Hematopoietic multipotent progenitor cell treated with erythropoietin and hydrocortisone succinate and interleukin-3 and kit ligand, for 15 days (in vitro differentiated cells): ENCODE data around the gene PKN3.

Experiments used
- DNase-seq: peaks from one replicate; pipeline ENCODE4 v3.0.0-alpha.2; 2015; ENCODE audit warnings: low spot score

PKN3 gene

GRCh38 chr9:128742401-128742800 is 40.1 kb downstream of the PKN3 start:
- no peak for DNase-seq

- no peak for DNase-seq
Measured at GRCh38 chr9:128743421-128743820, 41.1 kb downstream of the PKN3 start.

GRCh38 chr9:128747241-128747640 is 44.9 kb downstream of the PKN3 start:
- DNase-seq: no peak

GRCh38 chr9:128750926-128751595 is 48.8 kb downstream of the PKN3 start:
- DNase-seq: no peak

GRCh38 chr9:128753627-128754026 is 51.3 kb downstream of the PKN3 start:
- DNase-seq: no peak

- no peak for DNase-seq
Measured at GRCh38 chr9:128757602-128758001, 55.3 kb downstream of the PKN3 start.

GRCh38 chr9:128762671-128763449 is 60.6 kb downstream of the PKN3 start:
- DNase-seq: no peak

GRCh38 chr9:128764361-128764760 is 62.1 kb downstream of the PKN3 start:
- DNase-seq: no peak

GRCh38 chr9:128765499-128765898 is 63.2 kb downstream of the PKN3 start:
- no peak for DNase-seq

GRCh38 chr9:128768606-128769005 is 66.3 kb downstream of the PKN3 start:
- DNase-seq: peak; percentile 58
